ENCODE data around the gene RTP5. TPM values are rescaled to one million over a fixed set of nuclear protein-coding genes. Genes with fewer than 3 reads are reported as not detected.

The RTP5 gene
- polyA plus RNA-seq, 1 of the 3 experiments (the other 2 are of a cell fraction) = not detected

GRCh38 chr2:241879326-241879725 lies 9.8 kb downstream of the RTP5 start:
- TF ChIP-seq CTCF (IDR thresholded peaks at IDR 0.05) = no peak
- no peak for TF ChIP-seq EP300 (IDR thresholded peaks at IDR 0.05; ENCODE audit: borderline replicate concordance in 1 of 2, low read depth in 1 of 2, low read length in 1 of 2)
- TF ChIP-seq RCOR1 (IDR thresholded peaks at IDR 0.05; ENCODE audit: low read length) = no peak
- TF ChIP-seq RXRA (IDR thresholded peaks at IDR 0.05; ENCODE audit: borderline replicate concordance, low read depth) = no peak
- TF ChIP-seq REST (IDR thresholded peaks at IDR 0.05; ENCODE audit: low read depth, low read length) = no peak
- TF ChIP-seq RAD21 (IDR thresholded peaks at IDR 0.05; ENCODE audit: low read length) = no peak
- no peak for TF ChIP-seq SMC3 (IDR thresholded peaks at IDR 0.05; ENCODE audit: low read depth, low read length)
- TF ChIP-seq GABPA (IDR thresholded peaks at IDR 0.05; ENCODE audit: low read depth) = no peak
- TF ChIP-seq PBX3 (IDR thresholded peaks at IDR 0.05) = no peak
- no peak for TF ChIP-seq RFX5 (IDR thresholded peaks at IDR 0.05; ENCODE audit: low read length)
- no peak for TF ChIP-seq FOXJ3 (CRISPR knock-in tag; IDR thresholded peaks at IDR 0.05)
- TF ChIP-seq ZBTB33 (IDR thresholded peaks at IDR 0.05; ENCODE audit: borderline replicate concordance, low read depth) = no peak
- no peak for TF ChIP-seq MXI1 (IDR thresholded peaks at IDR 0.05; ENCODE audit: low read depth, low read length)
- TF ChIP-seq SIN3A (IDR thresholded peaks at IDR 0.05; ENCODE audit: borderline replicate concordance, low read depth, low read length) = no peak
- no peak for TF ChIP-seq CHD2 (IDR thresholded peaks at IDR 0.05; ENCODE audit: low read length, partially characterized antibody)
- no peak for DNase-seq
- H3K36me3 ChIP-seq (replicated peaks in 1 of 2; ENCODE audit: control insufficient read depth in 1 of 2, insufficient read depth in 2 of 2, low read length in 1 of 2) = peaks cover 0 to 1% of the 10 kb centered on the region in 2 experiments
- no peaks in the 10 kb centered on the region for H4K20me1 ChIP-seq (ENCODE audit: insufficient read depth)
- H3K4me3 ChIP-seq (ENCODE audit: low read depth in 2 of 2, low read length in 1 of 2) = no peak overlapping the region
- H3K4me1 ChIP-seq (ENCODE audit: control insufficient read depth in 1 of 2, insufficient read depth in 2 of 2, low read depth in 1 of 2, low read length in 1 of 2) = peaks cover 16 to 26% of the 10 kb centered on the region in 2 experiments
- POLR2A ChIA-PET = interaction anchor here (1.0 kb wide), 1 partner anchor 161 kb away, joined by 3 read pairs; no protein-coding TSS in a partner anchor
- no peaks in the 10 kb centered on the region for H3K27me3 ChIP-seq (ENCODE audit: insufficient read depth)
- H3F3A ChIP-seq (replicated peaks; ENCODE audit: insufficient read depth) = peaks cover 19% of the 10 kb centered on the region
- no peak overlapping the region for H3K27ac ChIP-seq (ENCODE audit: low read depth in 2 of 2, low read length in 1 of 2)
- no peaks in the 10 kb centered on the region for H3K9me3 ChIP-seq
- no peak overlapping the region for H3K9ac ChIP-seq
- no peak overlapping the region for H3K4me2 ChIP-seq
- WGBS (ENCODE audit: low lambda C conversion rate) = 95% methylated on average over 7 of the region's 9 CpGs
- no peaks in the 10 kb centered on the region for H3K9me2 ChIP-seq
- H2AFZ ChIP-seq (ENCODE audit: low read depth) = no peak overlapping the region
- no peaks in the 10 kb centered on the region for H3K79me2 ChIP-seq (ENCODE audit: insufficient read depth)
- CTCF ChIA-PET = interaction anchor here (1.1 to 4.2 kb wide), 14 partner anchors 11 to 220 kb away, joined by 3 to 58 read pairs (median 8); partner anchors contain the start of genes D2HGDH, ING5 and RTP5
